Measurements from ENCODE around the gene AATK.

AATK gene

DNA sequence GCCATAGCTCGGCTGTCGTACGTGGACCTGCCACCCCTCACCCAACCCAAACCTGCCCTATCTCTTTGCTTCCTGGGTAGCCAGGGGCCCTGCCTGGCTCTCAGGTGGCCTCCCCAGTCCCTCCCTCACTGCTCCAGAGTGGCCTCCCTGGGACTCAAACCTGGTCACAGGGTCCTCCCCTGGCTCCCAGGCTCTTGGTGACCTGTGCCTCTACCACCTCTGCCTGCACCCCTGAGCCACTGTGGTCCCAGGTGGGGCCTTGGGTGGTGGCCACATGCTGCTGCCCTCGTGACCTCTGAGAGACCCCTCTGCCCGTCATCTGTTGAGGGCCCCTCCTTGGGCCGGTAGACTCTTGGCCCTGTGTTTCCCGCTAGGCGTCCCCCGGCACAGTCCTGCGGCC lies 65.4 kb downstream of the AATK start:
- no peak for DNase-seq (ENCODE audit: low read depth in 1 of 2, low spot score in 1 of 2)
- Histone ChIP-seq H3K27me3 (ENCODE audit: insufficient read depth, poor library complexity, severe bottlenecking) (peaks cover 2% of the 10 kb centered on the region), H3K4me3 (replicated peaks; ENCODE audit: insufficient read depth, low read length) (no peak overlapping the region), H3K27ac (replicated peaks) (no peak overlapping the region)
- TF ChIP-seq SPI1 (IDR thresholded peaks at IDR 0.05; ENCODE audit: borderline replicate concordance, low read depth) (no peak), POLR2AphosphoS5 (IDR thresholded peaks at IDR 0.05; ENCODE audit: low read depth) (no peak), CTCF (IDR thresholded peaks at IDR 0.05; ENCODE audit: insufficient read depth, low read length) (no peak), GABPA (IDR thresholded peaks at IDR 0.05; ENCODE audit: low read depth) (no peak)
- TF ChIP-seq, protein P1, sequence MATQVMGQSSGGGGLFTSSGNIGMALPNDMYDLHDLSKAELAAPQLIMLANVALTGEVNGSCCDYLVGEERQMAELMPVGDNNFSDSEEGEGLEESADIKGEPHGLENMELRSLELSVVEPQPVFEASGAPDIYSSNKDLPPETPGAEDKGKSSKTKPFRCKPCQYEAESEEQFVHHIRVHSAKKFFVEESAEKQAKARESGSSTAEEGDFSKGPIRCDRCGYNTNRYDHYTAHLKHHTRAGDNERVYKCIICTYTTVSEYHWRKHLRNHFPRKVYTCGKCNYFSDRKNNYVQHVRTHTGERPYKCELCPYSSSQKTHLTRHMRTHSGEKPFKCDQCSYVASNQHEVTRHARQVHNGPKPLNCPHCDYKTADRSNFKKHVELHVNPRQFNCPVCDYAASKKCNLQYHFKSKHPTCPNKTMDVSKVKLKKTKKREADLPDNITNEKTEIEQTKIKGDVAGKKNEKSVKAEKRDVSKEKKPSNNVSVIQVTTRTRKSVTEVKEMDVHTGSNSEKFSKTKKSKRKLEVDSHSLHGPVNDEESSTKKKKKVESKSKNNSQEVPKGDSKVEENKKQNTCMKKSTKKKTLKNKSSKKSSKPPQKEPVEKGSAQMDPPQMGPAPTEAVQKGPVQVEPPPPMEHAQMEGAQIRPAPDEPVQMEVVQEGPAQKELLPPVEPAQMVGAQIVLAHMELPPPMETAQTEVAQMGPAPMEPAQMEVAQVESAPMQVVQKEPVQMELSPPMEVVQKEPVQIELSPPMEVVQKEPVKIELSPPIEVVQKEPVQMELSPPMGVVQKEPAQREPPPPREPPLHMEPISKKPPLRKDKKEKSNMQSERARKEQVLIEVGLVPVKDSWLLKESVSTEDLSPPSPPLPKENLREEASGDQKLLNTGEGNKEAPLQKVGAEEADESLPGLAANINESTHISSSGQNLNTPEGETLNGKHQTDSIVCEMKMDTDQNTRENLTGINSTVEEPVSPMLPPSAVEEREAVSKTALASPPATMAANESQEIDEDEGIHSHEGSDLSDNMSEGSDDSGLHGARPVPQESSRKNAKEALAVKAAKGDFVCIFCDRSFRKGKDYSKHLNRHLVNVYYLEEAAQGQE (IDR thresholded peaks at IDR 0.05; ENCODE audit: insufficient replicate concordance, low read depth): no peak

DNA sequence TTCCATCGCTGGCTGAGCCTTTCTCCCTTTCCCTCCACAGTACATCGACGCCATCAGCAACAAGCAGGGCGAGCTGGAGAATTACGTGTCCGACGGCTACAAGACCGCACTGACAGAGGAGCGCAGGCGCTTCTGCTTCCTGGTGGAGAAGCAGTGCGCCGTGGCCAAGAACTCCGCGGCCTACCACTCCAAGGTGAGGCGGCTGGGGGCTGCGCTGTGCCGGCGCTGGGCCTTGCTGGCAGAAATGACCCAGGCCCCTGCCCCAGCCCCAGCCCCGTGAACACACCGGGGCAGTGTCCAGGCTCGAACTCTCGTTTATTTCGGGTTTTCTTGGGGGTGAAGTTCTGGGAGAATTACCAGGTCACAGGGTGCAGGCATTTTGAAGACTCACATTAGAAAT lies 66.1 kb downstream of the AATK start:
- DNase-seq (ENCODE audit: low read depth in 1 of 2, low spot score in 1 of 2): no peak
- Histone ChIP-seq H3K27ac (replicated peaks) (no peak overlapping the region), H3K4me3 (replicated peaks; ENCODE audit: insufficient read depth, low read length) (no peak overlapping the region), H3K27me3 (ENCODE audit: insufficient read depth, poor library complexity, severe bottlenecking) (peaks cover 4% of the 10 kb centered on the region)
- TF ChIP-seq POLR2AphosphoS5 (IDR thresholded peaks at IDR 0.05; ENCODE audit: low read depth) (no peak), CTCF (IDR thresholded peaks at IDR 0.05; ENCODE audit: insufficient read depth, low read length) (no peak), GABPA (IDR thresholded peaks at IDR 0.05; ENCODE audit: low read depth) (no peak), SPI1 (IDR thresholded peaks at IDR 0.05; ENCODE audit: borderline replicate concordance, low read depth) (no peak)
- TF ChIP-seq, protein P1 (IDR thresholded peaks at IDR 0.05; ENCODE audit: insufficient replicate concordance, low read depth): no peak

GRCh38 chr17:81097943-81098308 lies 68.1 kb downstream of the AATK start:
- DNase-seq (ENCODE audit: low read depth in 1 of 2, low spot score in 1 of 2): peak in 1 of 2 experiments; percentile 70
- Histone ChIP-seq H3K27ac (replicated peaks) (no peak overlapping the region), H3K4me3 (replicated peaks; ENCODE audit: insufficient read depth, low read length) (no peak overlapping the region), H3K27me3 (ENCODE audit: insufficient read depth, poor library complexity, severe bottlenecking) (peaks cover 11% of the 10 kb centered on the region)
- TF ChIP-seq POLR2AphosphoS5 (IDR thresholded peaks at IDR 0.05; ENCODE audit: low read depth): no peak
- TF ChIP-seq, protein P1 (IDR thresholded peaks at IDR 0.05; ENCODE audit: insufficient replicate concordance, low read depth): no peak
- no peak for TF ChIP-seq CTCF (IDR thresholded peaks at IDR 0.05; ENCODE audit: insufficient read depth, low read length)
- TF ChIP-seq GABPA (IDR thresholded peaks at IDR 0.05; ENCODE audit: low read depth): no peak
- no peak for TF ChIP-seq SPI1 (IDR thresholded peaks at IDR 0.05; ENCODE audit: borderline replicate concordance, low read depth)
